HepG2 (cell line): Measurements from ENCODE around the gene KIF1B. TPM values are rescaled to one million over a fixed set of nuclear protein-coding genes. Genes with fewer than 3 reads are reported as not detected.

ENCODE experiments used
- DMTF1 ChIP-seq: sonication (generic); formaldehyde crosslinking; IDR thresholded peaks from 2 replicates; pipeline ENCODE4 v1.4.0; 2020; ENCODE audit warnings: mild to moderate bottlenecking, missing genetic modification reagents
- FOXO1 ChIP-seq: sonication (generic); formaldehyde crosslinking; IDR thresholded peaks from 2 replicates; pipeline ENCODE4 v1.4.0; 2020; ENCODE audit warnings: missing genetic modification reagents
- KAT2B ChIP-seq: fragments of 150-350 bp; IDR thresholded peaks from 2 replicates; pipeline ENCODE4 v1.6.1; 2014; ENCODE audit warnings: low read depth, low read length, borderline replicate concordance
- MXD1 ChIP-seq: sonication (generic); formaldehyde crosslinking; IDR thresholded peaks from 2 replicates; pipeline ENCODE4 v1.4.0; 2020; ENCODE audit warnings: mild to moderate bottlenecking, missing genetic modification reagents
- MXI1 ChIP-seq: IDR thresholded peaks from 3 replicates; pipeline ENCODE4 v1.6.1; 2012; ENCODE audit warnings: low read depth, low read length, inconsistent platforms, borderline replicate concordance
- NBN ChIP-seq: fragments of 450-650 bp; conservative IDR thresholded peaks from 2 replicates; pipeline ENCODE4 v1.6.1; 2017
- RBFOX2 ChIP-seq: fragments of 200-400 bp; formaldehyde crosslinking; IDR thresholded peaks from 2 replicates; pipeline ENCODE4 v1.6.1; 2017; ENCODE audit warnings: low read depth, mild to moderate bottlenecking, low read length
- REST ChIP-seq, 2 experiments: IDR thresholded peaks; 2 replicates each; pipeline ENCODE4 v1.6.1; 2011 to 2012; ENCODE audit warnings: low read length in 2 of 2, borderline replicate concordance in 1 of 2, low read depth in 1 of 2, mild to moderate bottlenecking in 1 of 2, moderate library complexity in 1 of 2
- REXO4 ChIP-seq: sonication (generic); formaldehyde crosslinking; IDR thresholded peaks from 2 replicates; pipeline ENCODE4 v1.8.0; 2022; ENCODE audit warnings: missing genetic modification reagents, mild to moderate bottlenecking, borderline replicate concordance
- RFX1 ChIP-seq: fragments of 450-650 bp; IDR thresholded peaks from 2 replicates; pipeline ENCODE4 v1.6.1; 2017
- TEAD3 ChIP-seq: optimal IDR thresholded peaks from 2 replicates; pipeline ENCODE3; 2016; ENCODE audit warnings: borderline replicate concordance
- ZBTB26 ChIP-seq: IDR thresholded peaks from 2 replicates; pipeline ENCODE4 v1.6.1; 2016; ENCODE audit warnings: missing compliant biosample characterization, missing genetic modification reagents, borderline replicate concordance
- ZFP36 ChIP-seq: fragments of 150-350 bp; IDR thresholded peaks from 2 replicates; pipeline ENCODE4 v1.6.1; 2018; ENCODE audit warnings: borderline replicate concordance, low read length, low read depth; ENCODE audit not compliant: partially characterized antibody
- ZKSCAN1 ChIP-seq: fragments of 150-350 bp; IDR thresholded peaks from 2 replicates; pipeline ENCODE4 v1.6.1; 2014; ENCODE audit warnings: low read length
- ZNF101 ChIP-seq: sonication (generic); formaldehyde crosslinking; IDR thresholded peaks from 2 replicates; pipeline ENCODE4 v1.4.0; 2020; ENCODE audit warnings: mild to moderate bottlenecking, low read depth, missing genetic modification reagents, borderline replicate concordance
- ZNF12 ChIP-seq: sonication (generic); formaldehyde crosslinking; IDR thresholded peaks from 2 replicates; pipeline ENCODE4 v1.5.0; 2020; ENCODE audit warnings: missing genetic modification reagents
- ZNF550 ChIP-seq: sonication (generic); formaldehyde crosslinking; IDR thresholded peaks from 2 replicates; pipeline ENCODE4 v1.4.0; 2020; ENCODE audit warnings: mild to moderate bottlenecking, missing genetic modification reagents, borderline replicate concordance
- ZNF557 ChIP-seq: sonication (generic); formaldehyde crosslinking; IDR thresholded peaks from 2 replicates; pipeline ENCODE4 v1.4.0; 2020; ENCODE audit warnings: missing genetic modification reagents
- ZNF639 ChIP-seq: conservative IDR thresholded peaks from 2 replicates; pipeline ENCODE4 v1.6.1; 2018; ENCODE audit warnings: missing genetic modification reagents
- ZNF724P ChIP-seq: sonication (generic); formaldehyde crosslinking; IDR thresholded peaks from 2 replicates; pipeline ENCODE4 v1.8.0; 2022; ENCODE audit warnings: missing genetic modification reagents, borderline replicate concordance
- polyA plus RNA-seq, 8 experiments: library from polyadenylated mRNA; depleted of rRNA in 3 of 8; stranded (reverse) in 7 of 8; unstranded in 1 of 8; fragments of >200 nt; fragmentation: Illumina TruSeq in 4 of 8; extraction: Trizol in 4 of 8; gene quantifications; 2 replicates each; pipeline versions ENCODE4 v1.2.1 to v1.2.3, GENCODE V29; 2011 to 2016; ENCODE audit warnings: low read depth in 4 of 8, missing spikeins in 1 of 8, mixed read lengths in 1 of 8; ENCODE audit not compliant: insufficient read depth in 1 of 8
- total RNA-seq, 5 experiments: library from RNA; depleted of rRNA; stranded (reverse); fragments of >200 nt; fragmentation: Illumina TruSeq; extraction: Trizol; gene quantifications; 2 replicates each; pipeline ENCODE4 v1.2.3, GENCODE V29; 2016; ENCODE audit warnings: low read depth in 1 of 5

The KIF1B gene
- total and polyA plus RNA-seq, 2 of the 13 experiments (the other 11 are each of a cell fraction or from before 2014, with no cell fraction given): 26.7 to 32.5 TPM

- TF ChIP-seq DMTF1 (CRISPR knock-in tag) (peak; percentile 73; the same call in 1 of the 2 replicates), ZNF557 (CRISPR knock-in tag) (peak; percentile 79; the same call in 1 of the 2 replicates), ZFP36 (no peak), REXO4 (CRISPR knock-in tag) (peak; percentile 95), MXI1 (peak; percentile 89), ZNF550 (CRISPR knock-in tag) (0 out of 2 replicates have a peak, but pooled peaks have one; percentile 23), TEAD3 (peak; percentile 82), KAT2B (no peak), ZNF724P (peak; percentile 99), ZNF101 (CRISPR knock-in tag) (peak; percentile 69; the same call in 1 of the 2 replicates), REST (IDR thresholded peaks at IDR 0.05; ENCODE audit: borderline replicate concordance in 1 of 2, low read depth in 1 of 2, low read length in 2 of 2) (peak in 1 of 2 experiments; percentile 15; a peak in 1 of 4 replicates), RFX1 (peak; percentile 88), ZNF639 (CRISPR knock-in tag) (peak; percentile 21; the same call in 1 of the 2 replicates), MXD1 (CRISPR knock-in tag) (peak; percentile 90), ZKSCAN1 (no peak), FOXO1 (peak; percentile 20), ZNF12 (CRISPR knock-in tag) (no peak; the same call in 1 of the 2 replicates), NBN (no peak), ZBTB26 (peak; percentile 58; the same call in 1 of the 2 replicates), RBFOX2 (peak; percentile 80)
Measured at GRCh38 chr1:10430216-10431069, 220.1 kb downstream of the KIF1B start, which contains the start of gene CENPS (continued).
